IPS DF 4.7 (cell line): ENCODE results near the gene HP.
"Not testable (repeated sequence)": the region's sequence is repeated elsewhere in the genome, so short reads cannot be mapped to it uniquely, and the experiment has no call there.

Source experiments
- DNase-seq: peaks from one replicate; pipeline ENCODE4 v3.0.0-alpha.2; 2013; ENCODE audit warnings: low spot score; ENCODE audit errors: extremely low read depth

HP gene

GRCh38 chr16:72042157-72042660, 12.1 kb upstream of the HP start:
- no peak for DNase-seq

- DNase-seq, result no peak
These were observed 11.2 kb upstream of the HP start for GRCh38 chr16:72043058-72043457.

- DNase-seq, result no peak
These were observed 10.8 kb upstream of the HP start for GRCh38 chr16:72043539-72043938.

- DNase-seq, result no peak
These were observed 10.0 kb upstream of the HP start for GRCh38 chr16:72044296-72044695.

- no peak for DNase-seq
These were observed 9.4 kb upstream of the HP start for GRCh38 chr16:72044825-72045359.

GRCh38 chr16:72049110-72049509, 5.2 kb upstream of the HP start:
- DNase-seq, result no peak

- no peak for DNase-seq
These were observed 3.4 kb upstream of the HP start for GRCh38 chr16:72050769-72051464.

GRCh38 chr16:72051818-72052217, 2.5 kb upstream of the HP start:
- DNase-seq, result no peak

GRCh38 chr16:72055911-72056310, 1.6 kb downstream of the HP start:
- DNase-seq, result no peak

GRCh38 chr16:72057313-72057712, 3.0 kb downstream of the HP start:
- not testable (repeated sequence) for DNase-seq

- DNase-seq, result not testable (repeated sequence)
These were observed 4.8 kb downstream of the HP start for GRCh38 chr16:72059060-72059459.

GRCh38 chr16:72060405-72060804, 6.1 kb downstream of the HP start:
- DNase-seq, result no peak

- no peak for DNase-seq
These were observed 7.3 kb downstream of the HP start for GRCh38 chr16:72061564-72061963.

- DNase-seq, result no peak
These were observed 10.1 kb downstream of the HP start for GRCh38 chr16:72064361-72064894.

- DNase-seq, result no peak
These were observed 12.4 kb downstream of the HP start for GRCh38 chr16:72066747-72067146.

- no peak for DNase-seq
These were observed 14.6 kb downstream of the HP start for GRCh38 chr16:72068930-72069329.

- no peak for DNase-seq
These were observed 18.4 kb downstream of the HP start for GRCh38 chr16:72072514-72073342.

- DNase-seq, result no peak
These were observed 19.4 kb downstream of the HP start for GRCh38 chr16:72073560-72074230.

GRCh38 chr16:72075067-72075466, 20.8 kb downstream of the HP start:
- not testable (repeated sequence) for DNase-seq

- not testable (repeated sequence) for DNase-seq
These were observed 22.8 kb downstream of the HP start for GRCh38 chr16:72076991-72077706.
